SK-N-SH (cell line): ENCODE results near the gene LSS. TPM values are rescaled to one million over a fixed set of nuclear protein-coding genes. Genes with fewer than 3 reads are reported as not detected.

ENCODE experiments used
- CTCF ChIA-PET: fragments of 300-600, 350-600 bp; formaldehyde crosslinking; extraction: SDS; loops from one replicate; lab custom pipeline; 2021; lab: Yijun Ruan, JAX
- POLR2A ChIA-PET: fragments of 350-600 bp; sonication (Branson Sonifier 250); formaldehyde crosslinking; extraction: SDS; loops from one replicate; lab custom pipeline; 2020; ENCODE audit warnings: antibody characterized with exemption, inconsistent platforms; lab: Yijun Ruan, JAX
- DNase-seq: peaks from one replicate; pipeline ENCODE4 v3.0.0; 2012
- H2AFZ ChIP-seq: fragments of 200-600 bp; sonication (generic); 2 replicates; pipeline ENCODE4 v1.8.1; 2016; ENCODE audit warnings: antibody characterized with exemption, mild to moderate bottlenecking, low read depth
- H3F3A ChIP-seq: fragments of 200-600 bp; sonication (generic); replicated peaks from 2 replicates; pipeline ENCODE3; 2016; ENCODE audit warnings: antibody characterized with exemption, mild to moderate bottlenecking; ENCODE audit not compliant: insufficient read depth
- H3K27ac ChIP-seq, 2 experiments: fragments of 200-500 bp in 1 of 2; fragments of 200-600 bp in 1 of 2; sonication (Bioruptor generic) in 1 of 2; sonication (generic), shearing (Covaris generic) in 1 of 2; 2 replicates each; pipeline versions ENCODE4 v1.5.1 to v1.6.1; 2014 to 2016; ENCODE audit warnings: low read depth in 2 of 2, inconsistent platforms in 1 of 2, low read length in 1 of 2, mild to moderate bottlenecking in 1 of 2, mixed read lengths in 1 of 2
- H3K27me3 ChIP-seq: fragments of 200-600 bp; sonication (generic), shearing (Covaris generic); 2 replicates; pipeline ENCODE4 v1.6.1; 2016; ENCODE audit warnings: mixed run types; ENCODE audit not compliant: insufficient read depth
- H3K36me3 ChIP-seq, 2 experiments: fragments of 200-500 bp in 1 of 2; fragments of 200-600 bp in 1 of 2; sonication (Bioruptor generic) in 1 of 2; sonication (generic) in 1 of 2; replicated peaks in 1 of 2; 2 replicates each; pipeline versions ENCODE3 to v1.5.1; 2014 to 2016; ENCODE audit warnings: low read length in 1 of 2, mild to moderate bottlenecking in 1 of 2; ENCODE audit not compliant: insufficient read depth in 2 of 2, control insufficient read depth in 1 of 2
- H3K4me1 ChIP-seq, 2 experiments: fragments of 200-500 bp in 1 of 2; fragments of 200-600 bp in 1 of 2; sonication (Bioruptor generic) in 1 of 2; sonication (generic), shearing (Covaris generic) in 1 of 2; 2 replicates each; pipeline versions ENCODE4 v1.5.1 to v1.6.1; 2014 to 2016; ENCODE audit warnings: low read depth in 1 of 2, low read length in 1 of 2, mixed run types in 1 of 2; ENCODE audit not compliant: insufficient read depth in 2 of 2, control insufficient read depth in 1 of 2
- H3K4me2 ChIP-seq: fragments of 200-600 bp; sonication (generic), shearing (Covaris generic); 2 replicates; pipeline ENCODE4 v1.6.1; 2017; ENCODE audit warnings: mixed run types
- H3K4me3 ChIP-seq, 2 experiments: fragments of 200-500 bp in 1 of 2; fragments of 200-600 bp in 1 of 2; sonication (Bioruptor generic) in 1 of 2; sonication (generic), shearing (Covaris generic) in 1 of 2; 2 replicates each; pipeline versions ENCODE4 v1.5.1 to v1.8.1; 2014 to 2016; ENCODE audit warnings: low read depth in 2 of 2, inconsistent platforms in 1 of 2, low read length in 1 of 2, mild to moderate bottlenecking in 1 of 2, mixed read lengths in 1 of 2, moderate library complexity in 1 of 2
- H3K79me2 ChIP-seq: fragments of 200-600 bp; sonication (generic); 2 replicates; pipeline ENCODE4 v1.8.1; 2017; ENCODE audit warnings: mild to moderate bottlenecking; ENCODE audit not compliant: insufficient read depth
- H3K9ac ChIP-seq: fragments of 200-600 bp; sonication (generic); 2 replicates; pipeline ENCODE4 v1.6.1; 2017; ENCODE audit warnings: mixed run types
- H3K9me2 ChIP-seq: fragments of 200-600 bp; sonication (generic); 2 replicates; pipeline ENCODE4 v1.6.1; 2017; ENCODE audit warnings: mixed run types
- H3K9me3 ChIP-seq: fragments of 200-600 bp; sonication (generic); 2 replicates; pipeline ENCODE4 v1.6.1; 2017; ENCODE audit warnings: mixed run types, mild to moderate bottlenecking, moderate library complexity
- H4K20me1 ChIP-seq: fragments of 200-600 bp; sonication (generic); 2 replicates; pipeline ENCODE4 v1.6.1; 2017; ENCODE audit warnings: mild to moderate bottlenecking, mixed run types; ENCODE audit not compliant: insufficient read depth
- ELF1 ChIP-seq: IDR thresholded peaks from 2 replicates; pipeline ENCODE4 v1.4.0; 2012
- EP300 ChIP-seq, 2 experiments: IDR thresholded peaks; 2 replicates each; pipeline versions ENCODE4 v1.4.0 to v1.6.1; 2012; ENCODE audit warnings: borderline replicate concordance in 1 of 2, low read depth in 1 of 2, low read length in 1 of 2
- EZH2phosphoT487 ChIP-seq: fragments of 200-600 bp; sonication (generic); IDR thresholded peaks from 2 replicates; pipeline ENCODE4 v1.6.1; 2017; ENCODE audit warnings: low read depth, mixed run types, mild to moderate bottlenecking, antibody characterized with exemption, moderate library complexity, borderline replicate concordance
- GATA2 ChIP-seq: sonication (generic); formaldehyde crosslinking; IDR thresholded peaks from 2 replicates; pipeline ENCODE4 v1.5.0; 2020; ENCODE audit warnings: mild to moderate bottlenecking, missing genetic modification reagents
- MEF2A ChIP-seq: IDR thresholded peaks from 2 replicates; pipeline ENCODE4 v1.4.0; 2012; ENCODE audit warnings: low read depth, borderline replicate concordance
- NFIC ChIP-seq: IDR thresholded peaks from 2 replicates; pipeline ENCODE4 v1.4.0; 2012; ENCODE audit warnings: borderline replicate concordance
- NRF1 ChIP-seq: IDR thresholded peaks from 2 replicates; pipeline ENCODE4 v1.6.1; 2012; ENCODE audit warnings: low read depth, mild to moderate bottlenecking, low read length
- POLR2AphosphoS5 ChIP-seq: IDR thresholded peaks from 2 replicates; pipeline ENCODE4 v1.6.1; 2012; ENCODE audit warnings: low read depth, low read length
- RAD21 ChIP-seq: IDR thresholded peaks from 2 replicates; pipeline ENCODE4 v1.6.1; 2012; ENCODE audit warnings: mild to moderate bottlenecking, low read length
- RFX5 ChIP-seq: IDR thresholded peaks from 2 replicates; pipeline ENCODE4 v1.6.1; 2012; ENCODE audit warnings: mild to moderate bottlenecking, improper control_type of control experiment, low read length
- SMC3 ChIP-seq: IDR thresholded peaks from 2 replicates; pipeline ENCODE4 v1.6.1; 2012; ENCODE audit warnings: low read depth, low read length, improper control_type of control experiment
- TCF12 ChIP-seq: IDR thresholded peaks from 2 replicates; pipeline ENCODE4 v1.4.0; 2012
- WGBS: methylation state at CpG from one replicate; pipeline ENCODE4 v1.1.6; 2017; ENCODE audit warnings: low lambda C conversion rate; 5-methylcytosine and 5-hydroxymethylcytosine counted together
- polyA plus RNA-seq, 3 experiments: library from polyadenylated mRNA; depleted of rRNA; stranded (reverse); fragments of >200 nt; gene quantifications; 2 replicates each; pipeline ENCODE4 v1.2.3, GENCODE V29; 2012
- TF ChIP-seq, protein P1 (sequence below): IDR thresholded peaks from 2 replicates; pipeline ENCODE4 v1.4.0; 2012; ENCODE audit warnings: low read depth, borderline replicate concordance
- TF ChIP-seq, protein P2 (sequence below): fragments of 150-350 bp; IDR thresholded peaks from 2 replicates; pipeline ENCODE4 v1.6.1; 2016; ENCODE audit warnings: mild to moderate bottlenecking, low read depth, low read length
- TF ChIP-seq, protein P3 (sequence below): fragments of 150-350 bp; IDR thresholded peaks from 2 replicates; pipeline ENCODE4 v1.6.1; 2017; ENCODE audit warnings: antibody characterized with exemption, low read length, low read depth, borderline replicate concordance
- TF ChIP-seq, protein P4 (sequence below): IDR thresholded peaks from 2 replicates; pipeline ENCODE4 v1.6.1; 2012; ENCODE audit warnings: mild to moderate bottlenecking, low read depth, low read length, moderate library complexity
- TF ChIP-seq, protein P5 (sequence below): IDR thresholded peaks from 2 replicates; pipeline ENCODE4 v1.4.0; 2012; ENCODE audit warnings: low read depth, borderline replicate concordance

The LSS gene
- polyA plus RNA-seq, 1 of the 3 experiments (the other 2 are of a cell fraction), result 38.7 TPM

DNA sequence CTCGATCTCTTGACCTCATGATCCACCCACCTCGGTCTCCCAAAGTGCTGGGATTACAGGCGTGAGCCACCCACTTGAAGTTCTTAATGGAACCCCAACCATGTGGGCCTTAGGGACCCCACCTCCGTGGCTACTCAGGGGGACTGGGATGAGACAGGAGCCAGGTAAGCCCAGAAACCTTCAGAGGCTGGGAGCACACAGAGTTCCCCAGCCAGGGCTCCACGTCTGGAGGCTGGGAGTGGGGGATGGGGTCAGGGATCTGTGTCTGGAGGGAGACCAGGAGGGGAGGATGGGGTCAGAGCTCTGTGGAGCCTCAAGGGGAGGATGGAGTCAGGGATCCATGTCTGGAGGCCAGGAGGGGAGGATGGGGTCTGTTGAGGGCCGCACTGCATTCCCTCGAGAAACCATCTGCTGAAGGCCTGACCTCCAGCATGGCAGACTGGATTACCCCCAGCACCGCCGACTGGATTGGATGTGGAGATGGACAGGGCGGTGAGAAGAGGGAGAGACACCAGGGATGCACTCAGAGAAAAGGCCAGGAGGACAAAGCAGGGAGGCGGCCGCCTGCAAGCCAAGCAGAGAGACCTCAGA lies 71.1 kb downstream of the LSS start:
- CTCF ChIA-PET, result no interaction called here
- Histone ChIP-seq H3K27ac (no peak overlapping the region), H3F3A (no peaks in the 10 kb centered on the region), H3K9me2 (no peaks in the 10 kb centered on the region), H3K79me2 (no peaks in the 10 kb centered on the region), H3K4me3 (no peak overlapping the region), H3K4me2 (no peak overlapping the region), H4K20me1 (no peaks in the 10 kb centered on the region), H3K36me3 (no peaks in the 10 kb centered on the region), H3K9ac (no peak overlapping the region), H2AFZ (no peak overlapping the region), H3K9me3 (no peaks in the 10 kb centered on the region), H3K4me1 (peaks cover 0 to 4% of the 10 kb centered on the region in 2 experiments; a peak in 2 of 4 replicates), H3K27me3 (no peaks in the 10 kb centered on the region)
- POLR2A ChIA-PET, result no interaction called here
- 78% methylated on average over 10 of the region's 12 CpGs for WGBS
- DNase-seq, result no peak
- no peak for TF ChIP-seq ELF1
- TF ChIP-seq GATA2 (CRISPR knock-in tag), result no peak
- TF ChIP-seq EP300 (IDR thresholded peaks at IDR 0.05; ENCODE audit: borderline replicate concordance in 1 of 2, low read depth in 1 of 2, low read length in 1 of 2), result no peak
- no peak for TF ChIP-seq RFX5
- no peak for TF ChIP-seq NRF1
- TF ChIP-seq POLR2AphosphoS5, result no peak
- no peak for TF ChIP-seq TCF12
- TF ChIP-seq, protein P1, sequence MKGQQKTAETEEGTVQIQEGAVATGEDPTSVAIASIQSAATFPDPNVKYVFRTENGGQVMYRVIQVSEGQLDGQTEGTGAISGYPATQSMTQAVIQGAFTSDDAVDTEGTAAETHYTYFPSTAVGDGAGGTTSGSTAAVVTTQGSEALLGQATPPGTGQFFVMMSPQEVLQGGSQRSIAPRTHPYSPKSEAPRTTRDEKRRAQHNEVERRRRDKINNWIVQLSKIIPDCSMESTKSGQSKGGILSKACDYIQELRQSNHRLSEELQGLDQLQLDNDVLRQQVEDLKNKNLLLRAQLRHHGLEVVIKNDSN, result no peak
- no peak for TF ChIP-seq RAD21
- TF ChIP-seq NFIC, result no peak
- TF ChIP-seq, protein P2, sequence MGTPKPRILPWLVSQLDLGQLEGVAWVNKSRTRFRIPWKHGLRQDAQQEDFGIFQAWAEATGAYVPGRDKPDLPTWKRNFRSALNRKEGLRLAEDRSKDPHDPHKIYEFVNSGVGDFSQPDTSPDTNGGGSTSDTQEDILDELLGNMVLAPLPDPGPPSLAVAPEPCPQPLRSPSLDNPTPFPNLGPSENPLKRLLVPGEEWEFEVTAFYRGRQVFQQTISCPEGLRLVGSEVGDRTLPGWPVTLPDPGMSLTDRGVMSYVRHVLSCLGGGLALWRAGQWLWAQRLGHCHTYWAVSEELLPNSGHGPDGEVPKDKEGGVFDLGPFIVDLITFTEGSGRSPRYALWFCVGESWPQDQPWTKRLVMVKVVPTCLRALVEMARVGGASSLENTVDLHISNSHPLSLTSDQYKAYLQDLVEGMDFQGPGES, result no peak
- TF ChIP-seq, protein P3, sequence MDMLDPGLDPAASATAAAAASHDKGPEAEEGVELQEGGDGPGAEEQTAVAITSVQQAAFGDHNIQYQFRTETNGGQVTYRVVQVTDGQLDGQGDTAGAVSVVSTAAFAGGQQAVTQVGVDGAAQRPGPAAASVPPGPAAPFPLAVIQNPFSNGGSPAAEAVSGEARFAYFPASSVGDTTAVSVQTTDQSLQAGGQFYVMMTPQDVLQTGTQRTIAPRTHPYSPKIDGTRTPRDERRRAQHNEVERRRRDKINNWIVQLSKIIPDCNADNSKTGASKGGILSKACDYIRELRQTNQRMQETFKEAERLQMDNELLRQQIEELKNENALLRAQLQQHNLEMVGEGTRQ, result no peak
- TF ChIP-seq, protein P4, sequence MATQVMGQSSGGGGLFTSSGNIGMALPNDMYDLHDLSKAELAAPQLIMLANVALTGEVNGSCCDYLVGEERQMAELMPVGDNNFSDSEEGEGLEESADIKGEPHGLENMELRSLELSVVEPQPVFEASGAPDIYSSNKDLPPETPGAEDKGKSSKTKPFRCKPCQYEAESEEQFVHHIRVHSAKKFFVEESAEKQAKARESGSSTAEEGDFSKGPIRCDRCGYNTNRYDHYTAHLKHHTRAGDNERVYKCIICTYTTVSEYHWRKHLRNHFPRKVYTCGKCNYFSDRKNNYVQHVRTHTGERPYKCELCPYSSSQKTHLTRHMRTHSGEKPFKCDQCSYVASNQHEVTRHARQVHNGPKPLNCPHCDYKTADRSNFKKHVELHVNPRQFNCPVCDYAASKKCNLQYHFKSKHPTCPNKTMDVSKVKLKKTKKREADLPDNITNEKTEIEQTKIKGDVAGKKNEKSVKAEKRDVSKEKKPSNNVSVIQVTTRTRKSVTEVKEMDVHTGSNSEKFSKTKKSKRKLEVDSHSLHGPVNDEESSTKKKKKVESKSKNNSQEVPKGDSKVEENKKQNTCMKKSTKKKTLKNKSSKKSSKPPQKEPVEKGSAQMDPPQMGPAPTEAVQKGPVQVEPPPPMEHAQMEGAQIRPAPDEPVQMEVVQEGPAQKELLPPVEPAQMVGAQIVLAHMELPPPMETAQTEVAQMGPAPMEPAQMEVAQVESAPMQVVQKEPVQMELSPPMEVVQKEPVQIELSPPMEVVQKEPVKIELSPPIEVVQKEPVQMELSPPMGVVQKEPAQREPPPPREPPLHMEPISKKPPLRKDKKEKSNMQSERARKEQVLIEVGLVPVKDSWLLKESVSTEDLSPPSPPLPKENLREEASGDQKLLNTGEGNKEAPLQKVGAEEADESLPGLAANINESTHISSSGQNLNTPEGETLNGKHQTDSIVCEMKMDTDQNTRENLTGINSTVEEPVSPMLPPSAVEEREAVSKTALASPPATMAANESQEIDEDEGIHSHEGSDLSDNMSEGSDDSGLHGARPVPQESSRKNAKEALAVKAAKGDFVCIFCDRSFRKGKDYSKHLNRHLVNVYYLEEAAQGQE, result no peak
- TF ChIP-seq, protein P5, sequence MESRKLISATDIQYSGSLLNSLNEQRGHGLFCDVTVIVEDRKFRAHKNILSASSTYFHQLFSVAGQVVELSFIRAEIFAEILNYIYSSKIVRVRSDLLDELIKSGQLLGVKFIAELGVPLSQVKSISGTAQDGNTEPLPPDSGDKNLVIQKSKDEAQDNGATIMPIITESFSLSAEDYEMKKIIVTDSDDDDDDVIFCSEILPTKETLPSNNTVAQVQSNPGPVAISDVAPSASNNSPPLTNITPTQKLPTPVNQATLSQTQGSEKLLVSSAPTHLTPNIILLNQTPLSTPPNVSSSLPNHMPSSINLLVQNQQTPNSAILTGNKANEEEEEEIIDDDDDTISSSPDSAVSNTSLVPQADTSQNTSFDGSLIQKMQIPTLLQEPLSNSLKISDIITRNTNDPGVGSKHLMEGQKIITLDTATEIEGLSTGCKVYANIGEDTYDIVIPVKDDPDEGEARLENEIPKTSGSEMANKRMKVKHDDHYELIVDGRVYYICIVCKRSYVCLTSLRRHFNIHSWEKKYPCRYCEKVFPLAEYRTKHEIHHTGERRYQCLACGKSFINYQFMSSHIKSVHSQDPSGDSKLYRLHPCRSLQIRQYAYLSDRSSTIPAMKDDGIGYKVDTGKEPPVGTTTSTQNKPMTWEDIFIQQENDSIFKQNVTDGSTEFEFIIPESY, result no peak
- no peak for TF ChIP-seq EZH2phosphoT487
- no peak for TF ChIP-seq MEF2A
- TF ChIP-seq SMC3, result no peak
